GM12892 (cell line): ENCODE results near the gene TLX2.

Experiments
- POLR2A ChIP-seq: IDR thresholded peaks from 2 replicates; pipeline ENCODE4 v1.6.1; 2011; ENCODE audit warnings: low read depth, low read length, control low read depth
- POLR2AphosphoS5 ChIP-seq: IDR thresholded peaks from 2 replicates; pipeline ENCODE4 v1.6.1; 2011; ENCODE audit warnings: low read depth, low read length, control low read depth

DNA sequence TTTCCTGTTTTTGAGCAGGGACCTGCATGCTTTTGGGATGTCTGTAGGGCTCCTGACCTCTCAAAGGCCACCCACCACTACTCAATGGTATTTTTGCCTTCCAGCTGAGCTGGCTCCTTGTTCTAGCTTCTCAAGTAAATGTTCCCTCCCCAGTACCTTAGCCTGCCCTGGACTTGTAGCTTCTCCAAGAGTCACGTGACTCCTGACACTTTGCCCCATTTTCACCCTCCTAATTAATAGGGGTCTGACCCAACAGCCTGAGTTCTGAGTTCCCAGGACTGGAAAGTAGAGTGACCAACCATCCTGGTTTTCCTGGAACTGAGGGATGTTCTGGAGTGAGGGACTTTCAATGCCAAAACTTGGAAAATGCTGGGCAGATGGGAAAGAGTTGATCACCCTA is 18.8 kb upstream of the TLX2 start:
- TF ChIP-seq POLR2AphosphoS5 (no peak), POLR2A (no peak)
